ENCODE data around the gene AQR.

DNA sequence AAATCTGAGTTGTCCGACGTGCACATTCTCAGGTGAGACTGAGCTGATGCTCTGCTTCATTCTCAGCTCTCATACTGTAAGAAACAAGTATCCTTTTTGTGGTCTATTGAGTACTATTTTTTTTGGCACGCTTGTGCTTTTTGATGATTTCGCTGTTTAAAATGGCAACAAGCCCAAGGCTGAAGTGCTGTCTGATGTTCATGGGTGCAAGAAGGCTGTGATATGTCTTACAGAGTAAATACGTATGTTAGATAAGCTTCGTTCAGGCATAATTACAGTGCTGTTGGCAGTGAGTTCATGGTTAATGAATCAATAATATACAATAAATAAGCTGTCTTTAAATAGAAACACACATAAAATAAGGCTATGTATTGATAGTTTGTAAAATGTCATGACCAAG is 27.2 kb downstream of the AQR start:
- TF ChIP-seq, protein P1, sequence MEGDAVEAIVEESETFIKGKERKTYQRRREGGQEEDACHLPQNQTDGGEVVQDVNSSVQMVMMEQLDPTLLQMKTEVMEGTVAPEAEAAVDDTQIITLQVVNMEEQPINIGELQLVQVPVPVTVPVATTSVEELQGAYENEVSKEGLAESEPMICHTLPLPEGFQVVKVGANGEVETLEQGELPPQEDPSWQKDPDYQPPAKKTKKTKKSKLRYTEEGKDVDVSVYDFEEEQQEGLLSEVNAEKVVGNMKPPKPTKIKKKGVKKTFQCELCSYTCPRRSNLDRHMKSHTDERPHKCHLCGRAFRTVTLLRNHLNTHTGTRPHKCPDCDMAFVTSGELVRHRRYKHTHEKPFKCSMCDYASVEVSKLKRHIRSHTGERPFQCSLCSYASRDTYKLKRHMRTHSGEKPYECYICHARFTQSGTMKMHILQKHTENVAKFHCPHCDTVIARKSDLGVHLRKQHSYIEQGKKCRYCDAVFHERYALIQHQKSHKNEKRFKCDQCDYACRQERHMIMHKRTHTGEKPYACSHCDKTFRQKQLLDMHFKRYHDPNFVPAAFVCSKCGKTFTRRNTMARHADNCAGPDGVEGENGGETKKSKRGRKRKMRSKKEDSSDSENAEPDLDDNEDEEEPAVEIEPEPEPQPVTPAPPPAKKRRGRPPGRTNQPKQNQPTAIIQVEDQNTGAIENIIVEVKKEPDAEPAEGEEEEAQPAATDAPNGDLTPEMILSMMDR (IDR thresholded peaks at IDR 0.05) = no peak
- TF ChIP-seq POLR2A (IDR thresholded peaks at IDR 0.05) = no peak
